Stimulated activated CD8-positive, alpha-beta memory T cell treated with anti-CD3 and anti-CD28 coated beads, Interleukin-12 subunit alpha, Interleukin-12 subunit beta, amount 100 ng/mL, for 4 hours (primary cell): ENCODE data around the gene VASH2.
"Not testable (repeated sequence)": the region's sequence is repeated elsewhere in the genome, so short reads cannot be mapped to it uniquely, and the experiment has no call there.

Experiments used
- DNase-seq: peaks from one replicate; pipeline ENCODE4 v3.0.0-alpha.2; 2020; ENCODE audit warnings: low read depth

Gene VASH2

GRCh38 chr1:212981571-212982328, 31.4 kb downstream of the VASH2 start:
- no peak for DNase-seq

DNA sequence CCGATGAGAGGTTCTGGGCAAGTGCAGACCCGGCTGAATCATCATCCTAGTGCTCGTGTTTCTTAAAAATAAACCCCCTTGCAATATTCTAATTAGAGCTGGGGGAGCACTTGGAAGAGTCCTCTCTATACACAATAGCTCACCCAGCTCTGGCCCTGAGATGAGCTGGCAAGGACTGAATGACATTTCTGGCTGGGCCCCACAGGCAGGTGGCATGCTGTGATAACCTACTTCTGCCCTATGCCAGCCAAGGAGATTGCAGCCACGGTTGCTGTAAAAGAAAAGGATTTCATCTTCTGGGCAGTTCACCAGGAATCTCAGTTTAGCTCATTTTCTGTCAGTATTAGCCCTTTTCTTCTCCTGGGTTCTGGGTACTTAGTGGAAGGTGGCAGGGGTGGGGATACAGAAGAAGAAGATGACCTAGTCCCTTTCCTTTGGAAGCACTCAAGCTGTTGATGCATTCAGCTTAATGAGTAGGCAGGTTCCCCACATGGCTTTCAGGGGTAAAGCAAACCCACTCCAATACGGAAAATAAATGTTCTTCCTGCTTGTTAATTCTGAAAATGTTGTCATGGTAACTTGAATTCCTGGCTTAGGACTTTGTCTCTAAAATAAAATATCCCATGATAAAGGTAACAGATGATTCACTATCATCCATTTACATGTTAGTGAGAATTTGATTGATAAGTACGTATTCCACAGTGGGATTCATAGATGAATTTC, 32.2 kb downstream of the VASH2 start:
- no peak for DNase-seq

DNA sequence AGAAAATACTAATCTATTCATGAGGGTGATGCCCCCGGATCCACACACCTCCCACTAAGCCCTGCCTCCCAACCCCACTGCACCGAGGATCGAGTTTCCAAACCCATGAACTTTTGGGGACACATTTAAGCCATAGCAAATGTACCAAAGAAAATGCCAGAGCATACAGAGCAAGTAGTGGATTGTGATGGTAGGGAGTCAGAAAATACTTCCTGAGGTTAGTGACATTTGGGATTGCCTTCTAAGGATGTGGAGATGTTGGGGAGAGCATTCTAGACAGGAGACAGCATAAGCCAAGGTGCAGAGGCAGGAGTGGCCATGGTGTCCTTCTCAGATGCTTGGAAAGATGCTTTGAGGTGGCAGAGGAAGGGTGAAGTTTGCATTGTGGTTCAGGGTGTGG, 33.1 kb downstream of the VASH2 start:
- DNase-seq, result no peak

DNA sequence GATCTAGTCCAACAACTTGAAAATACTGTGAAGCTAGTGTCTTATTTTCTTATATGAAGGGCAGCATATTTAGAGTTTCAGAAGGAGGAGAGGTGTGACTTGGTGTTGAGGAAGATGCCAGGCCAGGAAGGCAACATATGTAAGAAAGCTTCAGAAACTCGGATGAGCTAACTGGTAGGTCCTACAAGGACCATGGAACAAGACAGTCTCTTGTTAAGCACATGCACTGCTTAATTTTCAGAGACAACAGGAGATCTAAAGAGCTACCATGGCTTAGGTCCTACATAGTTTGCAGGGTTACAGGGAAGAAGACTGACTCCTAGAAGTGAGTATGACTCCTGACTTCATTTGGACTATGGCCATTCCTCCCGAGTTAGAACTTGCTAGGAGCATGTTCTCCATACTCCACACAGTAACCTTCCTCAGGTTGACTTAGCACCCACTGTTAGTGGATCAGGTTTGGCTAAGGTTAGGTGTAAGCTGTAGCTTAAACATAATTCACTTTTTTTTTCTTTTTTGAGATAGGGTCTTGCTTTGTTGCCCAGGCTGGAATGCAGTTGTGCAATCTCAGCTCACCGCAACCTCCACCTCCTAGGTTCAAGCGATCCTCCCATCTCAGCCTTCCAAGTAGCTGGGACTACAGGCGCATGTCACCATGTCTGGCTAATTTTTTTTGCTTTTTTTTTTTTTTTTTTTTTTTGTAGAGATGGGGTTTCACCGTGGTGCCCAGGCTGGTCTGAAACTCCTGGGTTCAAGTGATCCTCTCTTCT, 34.4 kb downstream of the VASH2 start:
- no peak for DNase-seq

- DNase-seq, result no peak
These were observed 36.2 kb downstream of the VASH2 start for GRCh38 chr1:212986551-212986950.

DNA sequence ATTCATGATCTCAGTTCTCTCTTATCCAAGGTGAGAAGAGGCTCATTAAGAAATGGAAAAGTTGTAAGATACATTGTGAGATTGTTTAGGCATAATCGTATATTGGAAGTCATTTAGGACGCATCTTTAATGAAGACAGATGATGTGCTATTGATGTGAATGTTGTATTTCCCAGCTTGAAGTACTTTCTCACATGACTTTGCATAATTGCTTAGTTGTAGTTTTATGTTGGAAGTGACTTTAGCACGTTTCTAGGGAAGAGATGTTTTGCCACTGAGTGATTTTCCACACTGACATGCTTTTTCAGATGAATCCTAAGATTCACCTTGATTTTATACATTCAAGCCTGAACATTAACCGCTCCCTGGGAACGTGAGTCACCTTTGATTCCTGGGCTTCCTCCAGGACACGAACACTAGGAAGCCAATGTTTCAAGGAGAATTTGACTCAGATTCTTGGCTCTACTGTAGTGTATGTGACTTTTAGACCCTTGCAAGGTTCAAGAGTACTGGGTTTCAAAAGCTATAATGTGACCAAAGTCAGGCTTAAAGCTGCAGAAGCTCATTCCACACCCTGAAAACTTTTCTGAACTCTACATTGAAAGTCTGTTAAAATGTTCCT, 37.5 kb downstream of the VASH2 start:
- no peak for DNase-seq

GRCh38 chr1:212990276-212990675, 39.9 kb downstream of the VASH2 start:
- DNase-seq, result no peak

DNA sequence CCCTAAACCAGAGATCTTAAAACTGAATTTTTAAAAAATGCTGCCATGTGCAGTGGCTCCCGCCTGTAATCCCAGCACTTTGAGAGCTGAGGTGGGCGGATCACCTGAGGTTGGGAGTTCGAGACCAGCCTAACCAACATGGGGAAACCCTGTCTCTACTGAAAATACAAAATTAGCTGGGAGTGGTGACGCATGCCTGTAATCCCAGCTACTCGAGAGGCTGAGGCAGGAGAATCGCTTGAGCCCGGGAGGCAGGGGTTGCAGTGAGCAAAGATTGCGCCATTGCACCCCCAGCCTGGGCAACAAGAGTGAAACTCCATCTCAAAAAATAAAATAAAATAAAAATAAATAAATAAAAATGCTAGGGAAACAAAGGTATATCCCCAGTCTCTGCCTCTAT, 43.6 kb downstream of the VASH2 start:
- not testable (repeated sequence) for DNase-seq

- DNase-seq, result no peak
These were observed 44.6 kb downstream of the VASH2 start for GRCh38 chr1:212994926-212995325.

DNA sequence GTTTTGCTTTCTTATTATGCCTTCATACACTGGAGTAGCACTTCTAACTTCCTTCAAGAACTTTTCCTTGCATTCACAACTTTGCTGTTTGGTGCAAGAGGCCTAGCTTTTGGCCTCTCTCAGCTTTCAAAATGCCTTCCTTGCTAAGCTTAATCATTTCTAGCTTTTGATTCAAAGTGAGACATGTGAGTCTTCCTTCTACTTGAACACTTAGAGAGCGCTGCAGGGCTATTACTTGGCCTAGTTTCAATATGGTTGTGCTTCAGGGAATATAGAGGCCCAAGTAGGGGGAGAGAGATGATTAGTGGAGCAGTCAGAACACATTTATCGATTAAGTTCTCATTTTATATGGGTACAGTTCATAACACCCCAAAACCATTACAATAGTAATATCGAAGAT, 52.9 kb downstream of the VASH2 start:
- DNase-seq, result no peak

GRCh38 chr1:213008564-213008963, 58.2 kb downstream of the VASH2 start:
- DNase-seq, result no peak

DNA sequence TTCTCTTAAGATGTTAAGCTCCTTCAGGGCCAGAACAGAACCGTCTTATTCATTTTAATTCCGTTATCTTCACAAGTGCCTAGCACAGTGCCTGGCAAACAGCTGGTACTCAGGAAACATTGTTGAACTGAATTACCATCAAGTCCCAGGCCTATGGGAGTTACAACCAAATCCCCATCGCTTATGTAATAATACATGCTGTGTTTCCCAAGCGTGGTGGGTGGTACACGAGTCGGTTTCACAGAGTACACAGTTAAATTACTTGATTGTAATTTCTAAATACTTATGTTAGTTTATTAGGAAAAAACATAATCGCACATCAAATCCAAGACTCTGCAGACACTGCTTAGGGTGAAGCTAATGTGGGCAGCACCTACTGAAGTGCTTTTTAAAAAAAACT, 64.3 kb downstream of the VASH2 start:
- no peak for DNase-seq

GRCh38 chr1:213015099-213016050, 65.0 kb downstream of the VASH2 start, which contains the start of gene ANGEL2:
ANGEL2 (minus strand) TSS chr1:213015867; CDS start chr1:213015671, 196 bp downstream.
- peak; percentile 90 for DNase-seq

- DNase-seq, result no peak
These were observed 67.3 kb downstream of the VASH2 start for GRCh38 chr1:213017447-213018273.

DNA sequence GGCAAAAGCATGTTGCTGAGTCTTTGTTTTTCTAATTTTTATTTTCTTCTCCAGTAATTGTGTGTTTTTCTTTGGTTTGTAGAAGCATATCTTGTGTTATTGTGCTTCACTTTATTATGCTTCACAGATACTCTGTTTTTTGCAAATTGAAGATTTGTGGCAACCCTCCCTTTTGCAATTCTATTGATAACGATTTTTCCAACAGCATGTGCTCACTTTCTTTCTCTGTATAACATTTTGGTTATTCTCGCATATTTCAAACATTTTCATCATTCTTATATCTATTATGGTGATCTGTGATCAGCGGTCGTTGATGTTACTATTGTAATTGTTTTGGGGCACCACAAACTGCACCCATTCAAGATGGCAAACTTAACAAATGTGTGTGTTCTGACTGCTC, 69.1 kb downstream of the VASH2 start:
- no peak for DNase-seq

DNA sequence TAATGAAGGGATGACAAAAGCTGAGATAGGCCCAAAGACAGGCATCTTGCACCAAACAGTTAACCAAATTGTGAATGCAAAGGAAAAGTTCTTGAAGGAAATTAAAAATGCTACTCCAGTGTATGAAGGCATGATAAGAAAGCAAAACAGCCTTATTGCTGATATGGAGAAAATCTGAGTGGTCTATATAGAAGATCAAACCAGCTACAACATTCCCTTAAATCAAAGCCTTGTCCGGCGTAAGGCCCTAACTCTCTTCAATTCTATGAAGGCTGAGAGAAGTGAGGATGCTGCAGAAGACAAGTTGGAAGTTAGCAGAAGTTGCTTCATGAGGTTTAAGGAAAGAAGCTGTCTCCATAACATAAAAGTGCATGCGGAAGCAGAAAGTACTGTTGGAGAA, 69.7 kb downstream of the VASH2 start:
- DNase-seq, result no peak

DNA sequence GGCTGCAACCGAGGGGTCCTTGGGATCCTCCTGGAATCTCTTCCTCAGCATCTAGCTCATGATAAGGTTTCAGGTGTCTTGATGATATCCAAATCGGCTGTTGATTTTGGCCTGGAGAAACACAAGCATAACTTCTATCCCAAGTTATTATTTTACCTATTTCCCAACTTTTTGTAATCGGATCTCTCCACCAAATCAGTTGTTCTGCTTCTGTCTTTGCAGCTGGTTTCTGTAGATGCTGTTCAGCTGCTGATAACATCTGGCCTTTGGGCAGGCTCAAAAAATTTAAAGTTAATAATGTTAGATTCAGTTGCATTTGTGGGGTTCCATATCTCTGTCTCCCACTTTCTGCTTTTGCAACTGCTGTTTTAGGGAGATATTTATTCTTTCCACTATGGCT, 76.7 kb downstream of the VASH2 start:
- DNase-seq, result not testable (repeated sequence)

DNA sequence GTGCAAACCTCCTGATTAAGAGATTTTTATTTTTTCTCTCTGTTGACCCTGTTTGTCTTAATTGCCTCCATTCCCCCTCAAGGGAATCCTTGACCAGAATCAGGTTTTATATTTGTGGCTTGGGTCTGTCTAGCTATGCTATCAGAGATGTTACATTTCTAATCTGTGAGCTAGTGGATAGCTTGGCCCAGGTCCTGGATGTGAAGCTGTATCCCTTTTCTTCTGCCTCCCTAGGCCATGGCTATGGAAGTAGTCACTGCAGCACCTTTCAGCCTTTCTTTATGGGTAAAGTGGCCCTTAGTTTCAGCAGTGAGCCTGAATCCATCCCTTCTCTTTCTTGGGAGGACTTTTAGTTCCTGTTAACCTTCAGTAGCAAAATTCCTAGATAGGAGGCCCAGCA, 82.3 kb downstream of the VASH2 start:
- no peak for DNase-seq

GRCh38 chr1:213034713-213035112, 84.4 kb downstream of the VASH2 start:
- no peak for DNase-seq

- DNase-seq, result no peak
These were observed 85.2 kb downstream of the VASH2 start for GRCh38 chr1:213035573-213035972.
